Panc1 (cell line): ENCODE measurements around the gene GAB3.

ENCODE experiments used
- TCF7L2 ChIP-seq: IDR thresholded peaks from 2 replicates; pipeline ENCODE4 v1.6.1; 2011; ENCODE audit warnings: mild to moderate bottlenecking, low read depth, low read length, inconsistent platforms
- TF ChIP-seq, protein P1 (sequence below): fragments of 450-650 bp; IDR thresholded peaks from 2 replicates; pipeline ENCODE4 v1.5.1; 2017; ENCODE audit warnings: mild to moderate bottlenecking
- TF ChIP-seq, protein P2 (sequence below), 2 experiments: IDR thresholded peaks; 2 replicates each; pipeline ENCODE4 v1.6.1; 2011 to 2012; ENCODE audit warnings: low read depth in 2 of 2, control low read depth in 1 of 2, low read length in 1 of 2, mild to moderate bottlenecking in 1 of 2, moderate library complexity in 1 of 2; ENCODE audit not compliant: insufficient read depth in 1 of 2

DNA sequence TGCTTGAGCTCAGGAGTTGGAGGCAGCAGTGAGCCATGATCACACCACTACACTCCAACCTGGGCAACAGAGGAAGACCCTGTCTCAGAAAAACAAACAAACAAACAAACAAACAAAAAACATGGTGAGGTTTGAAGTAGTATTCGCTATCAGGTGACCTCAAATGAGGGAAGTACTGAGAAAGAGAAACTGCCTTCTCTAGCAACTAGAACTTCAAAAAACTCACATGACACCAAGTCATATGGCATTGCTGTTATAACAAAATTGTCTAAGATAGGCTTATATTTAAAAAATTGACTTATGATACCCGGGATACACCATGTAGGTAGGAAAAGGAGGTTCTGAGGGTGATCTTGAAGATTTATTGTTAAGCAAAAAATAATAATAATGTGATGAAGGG is 44.1 kb upstream of the GAB3 start:
- TF ChIP-seq, protein P1, sequence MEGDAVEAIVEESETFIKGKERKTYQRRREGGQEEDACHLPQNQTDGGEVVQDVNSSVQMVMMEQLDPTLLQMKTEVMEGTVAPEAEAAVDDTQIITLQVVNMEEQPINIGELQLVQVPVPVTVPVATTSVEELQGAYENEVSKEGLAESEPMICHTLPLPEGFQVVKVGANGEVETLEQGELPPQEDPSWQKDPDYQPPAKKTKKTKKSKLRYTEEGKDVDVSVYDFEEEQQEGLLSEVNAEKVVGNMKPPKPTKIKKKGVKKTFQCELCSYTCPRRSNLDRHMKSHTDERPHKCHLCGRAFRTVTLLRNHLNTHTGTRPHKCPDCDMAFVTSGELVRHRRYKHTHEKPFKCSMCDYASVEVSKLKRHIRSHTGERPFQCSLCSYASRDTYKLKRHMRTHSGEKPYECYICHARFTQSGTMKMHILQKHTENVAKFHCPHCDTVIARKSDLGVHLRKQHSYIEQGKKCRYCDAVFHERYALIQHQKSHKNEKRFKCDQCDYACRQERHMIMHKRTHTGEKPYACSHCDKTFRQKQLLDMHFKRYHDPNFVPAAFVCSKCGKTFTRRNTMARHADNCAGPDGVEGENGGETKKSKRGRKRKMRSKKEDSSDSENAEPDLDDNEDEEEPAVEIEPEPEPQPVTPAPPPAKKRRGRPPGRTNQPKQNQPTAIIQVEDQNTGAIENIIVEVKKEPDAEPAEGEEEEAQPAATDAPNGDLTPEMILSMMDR: no peak
- no peak for TF ChIP-seq TCF7L2
- TF ChIP-seq, protein P2, sequence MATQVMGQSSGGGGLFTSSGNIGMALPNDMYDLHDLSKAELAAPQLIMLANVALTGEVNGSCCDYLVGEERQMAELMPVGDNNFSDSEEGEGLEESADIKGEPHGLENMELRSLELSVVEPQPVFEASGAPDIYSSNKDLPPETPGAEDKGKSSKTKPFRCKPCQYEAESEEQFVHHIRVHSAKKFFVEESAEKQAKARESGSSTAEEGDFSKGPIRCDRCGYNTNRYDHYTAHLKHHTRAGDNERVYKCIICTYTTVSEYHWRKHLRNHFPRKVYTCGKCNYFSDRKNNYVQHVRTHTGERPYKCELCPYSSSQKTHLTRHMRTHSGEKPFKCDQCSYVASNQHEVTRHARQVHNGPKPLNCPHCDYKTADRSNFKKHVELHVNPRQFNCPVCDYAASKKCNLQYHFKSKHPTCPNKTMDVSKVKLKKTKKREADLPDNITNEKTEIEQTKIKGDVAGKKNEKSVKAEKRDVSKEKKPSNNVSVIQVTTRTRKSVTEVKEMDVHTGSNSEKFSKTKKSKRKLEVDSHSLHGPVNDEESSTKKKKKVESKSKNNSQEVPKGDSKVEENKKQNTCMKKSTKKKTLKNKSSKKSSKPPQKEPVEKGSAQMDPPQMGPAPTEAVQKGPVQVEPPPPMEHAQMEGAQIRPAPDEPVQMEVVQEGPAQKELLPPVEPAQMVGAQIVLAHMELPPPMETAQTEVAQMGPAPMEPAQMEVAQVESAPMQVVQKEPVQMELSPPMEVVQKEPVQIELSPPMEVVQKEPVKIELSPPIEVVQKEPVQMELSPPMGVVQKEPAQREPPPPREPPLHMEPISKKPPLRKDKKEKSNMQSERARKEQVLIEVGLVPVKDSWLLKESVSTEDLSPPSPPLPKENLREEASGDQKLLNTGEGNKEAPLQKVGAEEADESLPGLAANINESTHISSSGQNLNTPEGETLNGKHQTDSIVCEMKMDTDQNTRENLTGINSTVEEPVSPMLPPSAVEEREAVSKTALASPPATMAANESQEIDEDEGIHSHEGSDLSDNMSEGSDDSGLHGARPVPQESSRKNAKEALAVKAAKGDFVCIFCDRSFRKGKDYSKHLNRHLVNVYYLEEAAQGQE (IDR thresholded peaks at IDR 0.05; ENCODE audit: insufficient read depth in 1 of 2, low read depth in 2 of 2, low read length in 1 of 2): no peak
